ENCODE results near the gene GALNT18. TPM values are rescaled to one million over a fixed set of nuclear protein-coding genes. Genes with fewer than 3 reads are reported as not detected.

GALNT18 gene
- total RNA-seq, 1 experiment from 2014 or later, result 1.7 TPM

- no peak overlapping the region for H4K5ac ChIP-seq (ENCODE audit: insufficient read length, low read depth, low read length)
- H3T11ph ChIP-seq (ENCODE audit: low read length), result no peak overlapping the region
- no CpG with 5 or more reads among the region's 4 CpGs for WGBS (ENCODE audit: extremely low coverage, insufficient read length, low lambda C conversion rate)
- no peak overlapping the region for H2BK120ac ChIP-seq (ENCODE audit: low read depth, low read length, poor library complexity, severe bottlenecking)
- no peak overlapping the region for H3K14ac ChIP-seq (ENCODE audit: insufficient read depth, low read length)
- no peaks in the 10 kb centered on the region for H3K23me2 ChIP-seq (ENCODE audit: insufficient read length, low read depth, low read length, poor library complexity, severe bottlenecking)
- no peak overlapping the region for H2BK12ac ChIP-seq (ENCODE audit: insufficient read length, low read depth, low read length)
- no peaks in the 10 kb centered on the region for H3K9me3 Mint-ChIP-seq
- no peak overlapping the region for H3K9ac ChIP-seq (ENCODE audit: extremely low read depth, insufficient read length, low read length)
- no peak overlapping the region for H4K91ac ChIP-seq (ENCODE audit: insufficient read length, low read depth, low read length)
- H4K8ac ChIP-seq (replicated peaks; ENCODE audit: insufficient read length, low read depth, low read length), result no peak overlapping the region
- peaks cover 7% of the 10 kb centered on the region for H3K27me3 Mint-ChIP-seq (ENCODE audit: low read depth)
- H2BK5ac ChIP-seq (ENCODE audit: insufficient read length, low read length), result no peak overlapping the region
- no peak overlapping the region for H3K4ac ChIP-seq (ENCODE audit: low read depth, low read length)
- H3K4me1 Mint-ChIP-seq, result peaks cover 9% of the 10 kb centered on the region in 2 experiments
- no peaks in the 10 kb centered on the region for H3K36me3 Mint-ChIP-seq (ENCODE audit: insufficient read depth in 1 of 3, low read depth in 3 of 3)
- H2AK5ac ChIP-seq (ENCODE audit: insufficient read length, low read length), result no peak overlapping the region
- H3K79me1 ChIP-seq (ENCODE audit: insufficient read depth, low read depth, low read length, poor library complexity, severe bottlenecking), result no peaks in the 10 kb centered on the region
- TF ChIP-seq CTCF (conservative IDR thresholded peaks at IDR 0.05), result no peak
- DNase-seq, result no peak
- no peak overlapping the region for H3K23ac ChIP-seq (ENCODE audit: insufficient read length, low read depth, low read length)
- H3K27ac Mint-ChIP-seq, result no peak overlapping the region
- H2BK15ac ChIP-seq (ENCODE audit: low read depth, low read length), result no peak overlapping the region
- H3K4me2 ChIP-seq (ENCODE audit: insufficient read depth, insufficient read length, low read length), result no peak overlapping the region
- H3K27me3 ChIP-seq (ENCODE audit: insufficient read depth, low read length), result no peaks in the 10 kb centered on the region
- H3K79me2 ChIP-seq (ENCODE audit: insufficient read depth, low read length), result no peaks in the 10 kb centered on the region
- no peaks in the 10 kb centered on the region for H3K9me3 ChIP-seq (ENCODE audit: control insufficient read depth, low read depth, low read length)
- no peak overlapping the region for H3K56ac ChIP-seq (ENCODE audit: insufficient read length, low read depth, low read length)
- H2AFZ ChIP-seq (ENCODE audit: low read length), result no peak overlapping the region
- no peak overlapping the region for H3K18ac ChIP-seq (ENCODE audit: insufficient read length, low read depth, low read length)
- H3K4me3 Mint-ChIP-seq, result no peak overlapping the region
- no peak overlapping the region for H3K27ac ChIP-seq (ENCODE audit: insufficient read length, low read depth, low read length)
- H4K20me1 ChIP-seq (ENCODE audit: control insufficient read depth, insufficient read depth, insufficient read length), result no peaks in the 10 kb centered on the region
- no peak overlapping the region for H2BK20ac ChIP-seq (ENCODE audit: low read depth, low read length, poor library complexity, severe bottlenecking)
- no peaks in the 10 kb centered on the region for H3K4me1 ChIP-seq (ENCODE audit: insufficient read depth, low read length)
These were observed 9.4 kb downstream of the GALNT18 start for GRCh38 chr11:11612439-11612838.
